Measurements from ENCODE around the gene CALR.

DNA sequence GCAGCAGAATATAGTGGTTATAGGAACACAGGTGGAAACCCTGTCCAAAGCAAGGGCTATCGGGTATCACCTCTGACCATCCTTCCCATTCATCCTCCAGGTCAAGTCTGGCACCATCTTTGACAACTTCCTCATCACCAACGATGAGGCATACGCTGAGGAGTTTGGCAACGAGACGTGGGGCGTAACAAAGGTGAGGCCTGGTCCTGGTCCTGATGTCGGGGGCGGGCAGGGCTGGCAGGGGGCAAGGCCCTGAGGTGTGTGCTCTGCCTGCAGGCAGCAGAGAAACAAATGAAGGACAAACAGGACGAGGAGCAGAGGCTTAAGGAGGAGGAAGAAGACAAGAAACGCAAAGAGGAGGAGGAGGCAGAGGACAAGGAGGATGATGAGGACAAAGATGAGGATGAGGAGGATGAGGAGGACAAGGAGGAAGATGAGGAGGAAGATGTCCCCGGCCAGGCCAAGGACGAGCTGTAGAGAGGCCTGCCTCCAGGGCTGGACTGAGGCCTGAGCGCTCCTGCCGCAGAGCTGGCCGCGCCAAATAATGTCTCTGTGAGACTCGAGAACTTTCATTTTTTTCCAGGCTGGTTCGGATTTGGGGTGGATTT is 5.1 kb downstream of the CALR start:
- TF ChIP-seq EZH2 (IDR thresholded peaks at IDR 0.05; ENCODE audit: low read depth) = no peak
- TF ChIP-seq, protein P1, sequence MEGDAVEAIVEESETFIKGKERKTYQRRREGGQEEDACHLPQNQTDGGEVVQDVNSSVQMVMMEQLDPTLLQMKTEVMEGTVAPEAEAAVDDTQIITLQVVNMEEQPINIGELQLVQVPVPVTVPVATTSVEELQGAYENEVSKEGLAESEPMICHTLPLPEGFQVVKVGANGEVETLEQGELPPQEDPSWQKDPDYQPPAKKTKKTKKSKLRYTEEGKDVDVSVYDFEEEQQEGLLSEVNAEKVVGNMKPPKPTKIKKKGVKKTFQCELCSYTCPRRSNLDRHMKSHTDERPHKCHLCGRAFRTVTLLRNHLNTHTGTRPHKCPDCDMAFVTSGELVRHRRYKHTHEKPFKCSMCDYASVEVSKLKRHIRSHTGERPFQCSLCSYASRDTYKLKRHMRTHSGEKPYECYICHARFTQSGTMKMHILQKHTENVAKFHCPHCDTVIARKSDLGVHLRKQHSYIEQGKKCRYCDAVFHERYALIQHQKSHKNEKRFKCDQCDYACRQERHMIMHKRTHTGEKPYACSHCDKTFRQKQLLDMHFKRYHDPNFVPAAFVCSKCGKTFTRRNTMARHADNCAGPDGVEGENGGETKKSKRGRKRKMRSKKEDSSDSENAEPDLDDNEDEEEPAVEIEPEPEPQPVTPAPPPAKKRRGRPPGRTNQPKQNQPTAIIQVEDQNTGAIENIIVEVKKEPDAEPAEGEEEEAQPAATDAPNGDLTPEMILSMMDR (conservative IDR thresholded peaks at IDR 0.05) = no peak

All from PC-9 (cell line).